Thoracic aorta (tissue), 2 donors: ENCODE results near the gene NCOA7. TPM values are rescaled to one million over a fixed set of nuclear protein-coding genes. Genes with fewer than 3 reads are reported as not detected.
"Not testable (repeated sequence)": the region's sequence is repeated elsewhere in the genome, so short reads cannot be mapped to it uniquely, and the experiment has no call there.

ENCODE experiments used
- ATAC-seq: fragments of 150-250 bp; one replicate; pipeline ENCODE4 v1.8.0; 2017; ENCODE audit warnings: low read depth; ENCODE audit not compliant: insufficient number of reproducible peaks, low FRiP score
- DNase-seq: peaks from one replicate; pipeline ENCODE4 v3.0.0-alpha.2; 2020; ENCODE audit warnings: low spot score
- H3K27ac ChIP-seq, 2 donors: fragments of 200-600 bp; sonication (generic); 1 replicate in 1 of 2; 2 replicates in 1 of 2; pipeline ENCODE4 v1.5.1; 2016; ENCODE audit warnings: mild to moderate bottlenecking in 2 of 2, moderate library complexity in 2 of 2
- H3K27me3 ChIP-seq: fragments of 200-600 bp; sonication (generic); replicated peaks from 2 replicates; pipeline ENCODE4 v1.6.0; 2016; ENCODE audit warnings: mild to moderate bottlenecking; ENCODE audit not compliant: insufficient read depth
- H3K36me3 ChIP-seq: fragments of 200-600 bp; sonication (generic); one replicate; pipeline ENCODE4 v1.5.1; 2016
- H3K4me1 ChIP-seq, 2 donors: fragments of 200-600 bp; sonication (generic); 1 replicate in 1 of 2; 2 replicates in 1 of 2; pipeline versions ENCODE4 v1.5.1 to v1.6.0; 2016; ENCODE audit warnings: low read depth in 2 of 2, mild to moderate bottlenecking in 1 of 2; ENCODE audit not compliant: control insufficient read depth in 1 of 2
- H3K4me3 ChIP-seq: fragments of 200-600 bp; sonication (generic); 2 replicates; pipeline ENCODE4 v1.5.1; 2016; ENCODE audit warnings: mild to moderate bottlenecking
- H3K9me3 ChIP-seq: fragments of 200-600 bp; sonication (generic); 2 replicates; pipeline ENCODE4 v1.5.1; 2016
- CTCF ChIP-seq: fragments of 200-600 bp; sonication (generic); IDR thresholded peaks from one replicate; pipeline ENCODE4 v1.5.1; 2019; ENCODE audit warnings: antibody characterized with exemption
- total RNA-seq, 2 donors: library from RNA; depleted of rRNA; stranded (reverse); fragments of >200 nt; gene quantifications; one replicate each; pipeline versions ENCODE4 v1.1.0 to v1.2.3, GENCODE V29; 2016

NCOA7 gene
- total RNA-seq, 2 donors from 2014 or later: 29.6 to 87.1 TPM

- Histone ChIP-seq H3K9me3 (no peaks in the 10 kb centered on the region), H3K36me3 (no peaks in the 10 kb centered on the region), H3K27me3 (no peaks in the 10 kb centered on the region), H3K27ac (peak overlapping the region in 1 of 2 donors; percentile 51), H3K4me3 (no peak overlapping the region), H3K4me1 (peaks cover 20 to 57% of the 10 kb centered on the region in 2 donors)
- TF ChIP-seq CTCF: no peak
- DNase-seq (no peak), ATAC-seq (no peak)
Observed at GRCh38 chr6:125766641-125767040, 24.1 kb upstream of the NCOA7 start.

DNA sequence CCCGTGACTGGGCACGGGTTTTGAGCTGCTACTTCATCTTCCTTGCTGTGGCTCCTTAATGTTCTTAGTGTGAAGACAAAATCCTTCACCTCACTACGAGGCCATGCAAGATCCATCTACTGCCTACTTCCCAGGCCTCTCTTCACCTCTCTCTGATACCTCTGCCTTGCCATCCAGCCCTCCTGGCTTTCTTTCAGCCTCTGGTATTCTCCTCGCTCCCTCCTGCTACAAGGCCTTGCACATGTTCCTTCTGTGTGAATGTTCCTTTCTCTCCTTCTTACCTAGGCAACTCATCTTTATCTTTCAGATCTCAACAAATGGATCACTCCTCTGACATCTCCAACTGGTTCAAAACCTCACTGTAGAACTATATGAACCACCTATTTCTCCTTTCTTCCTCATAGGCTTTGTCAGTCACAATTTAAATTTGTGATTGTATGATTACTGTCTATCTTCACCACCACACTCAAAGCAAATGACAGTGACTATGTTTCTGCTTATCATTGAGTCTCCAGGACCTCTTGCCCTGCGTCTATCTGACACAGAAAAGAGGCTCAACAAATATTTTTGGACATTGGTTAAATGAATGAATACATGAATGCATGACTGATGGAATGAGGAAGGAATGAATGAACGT lies 21.5 kb upstream of the NCOA7 start:
- Histone ChIP-seq H3K4me3 (no peak overlapping the region), H3K9me3 (no peaks in the 10 kb centered on the region), H3K27ac (no peak overlapping the region), H3K36me3 (no peaks in the 10 kb centered on the region), H3K27me3 (no peaks in the 10 kb centered on the region), H3K4me1 (peaks cover 15 to 32% of the 10 kb centered on the region in 2 donors)
- ATAC-seq (no peak), DNase-seq (no peak)
- TF ChIP-seq CTCF: no peak

GRCh38 chr6:125773387-125774341 lies 17.1 kb upstream of the NCOA7 start:
- DNase-seq (no peak), ATAC-seq (no peak)
- Histone ChIP-seq H3K9me3 (no peaks in the 10 kb centered on the region), H3K27ac (no peak overlapping the region), H3K4me3 (no peak overlapping the region), H3K36me3 (no peaks in the 10 kb centered on the region), H3K4me1 (peaks cover 0 to 8% of the 10 kb centered on the region in 2 donors), H3K27me3 (no peaks in the 10 kb centered on the region)
- no peak for TF ChIP-seq CTCF

- H3K9me3 ChIP-seq, DNase-seq, ATAC-seq, H3K4me3 ChIP-seq, H3K27me3 ChIP-seq, H3K27ac ChIP-seq, H3K4me1 ChIP-seq, H3K36me3 ChIP-seq: not testable (repeated sequence)
Observed at GRCh38 chr6:125776107-125776826, 14.5 kb upstream of the NCOA7 start.

- no peaks in the 10 kb centered on the region for H3K9me3 ChIP-seq
- no peaks in the 10 kb centered on the region for H3K27me3 ChIP-seq
- H3K27ac ChIP-seq: peak overlapping the region; percentile 96 to 98
- no peaks in the 10 kb centered on the region for H3K36me3 ChIP-seq
- peak; percentile 39 for TF ChIP-seq CTCF
- no peak for DNase-seq
- peaks cover 5 to 6% of the 10 kb centered on the region in 2 donors for H3K4me1 ChIP-seq
- peak; percentile 99 for ATAC-seq
- H3K4me3 ChIP-seq: peak overlapping the region; percentile 95
Observed at GRCh38 chr6:125779924-125780539, 10.7 kb upstream of the NCOA7 start.
